Fibroblast of lung (primary cell): Measurements from ENCODE around the gene PTPN21.

Experiments used
- EZH2 ChIP-seq: IDR thresholded peaks from 2 replicates; pipeline ENCODE4 v1.5.1; 2012; ENCODE audit warnings: low read length, control low read depth, mild to moderate bottlenecking; ENCODE audit errors: missing control alignments
- TF ChIP-seq, protein P1 (sequence below), 2 donors: IDR thresholded peaks in 1 of 2; conservative IDR thresholded peaks in 1 of 2; 1 replicate in 1 of 2; 2 replicates in 1 of 2; pipeline ENCODE4 v1.5.1; 2011 to 2012; ENCODE audit warnings: low read length in 2 of 2, control low read depth in 1 of 2, inconsistent platforms in 1 of 2, low read depth in 1 of 2, mild to moderate bottlenecking in 1 of 2

DNA sequence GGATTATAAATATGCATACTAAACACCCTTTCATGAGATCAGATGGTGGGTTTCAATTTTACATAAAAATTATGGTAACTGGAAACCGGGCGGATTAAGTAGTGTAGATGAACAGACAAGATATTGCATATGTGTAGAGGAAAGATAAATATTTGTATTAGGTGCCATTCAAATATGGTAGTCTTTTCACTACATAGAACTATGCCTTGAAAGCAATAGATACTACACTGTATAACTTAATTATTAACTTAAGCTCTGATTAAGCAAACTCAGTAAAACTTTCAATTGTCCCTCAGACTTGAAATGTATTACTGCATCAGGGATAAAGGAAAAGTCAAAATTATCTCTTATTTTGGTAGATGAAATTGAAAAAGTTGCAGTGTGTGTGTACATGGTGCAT is 1.9 kb downstream of the PTPN21 start:
- TF ChIP-seq, protein P1, sequence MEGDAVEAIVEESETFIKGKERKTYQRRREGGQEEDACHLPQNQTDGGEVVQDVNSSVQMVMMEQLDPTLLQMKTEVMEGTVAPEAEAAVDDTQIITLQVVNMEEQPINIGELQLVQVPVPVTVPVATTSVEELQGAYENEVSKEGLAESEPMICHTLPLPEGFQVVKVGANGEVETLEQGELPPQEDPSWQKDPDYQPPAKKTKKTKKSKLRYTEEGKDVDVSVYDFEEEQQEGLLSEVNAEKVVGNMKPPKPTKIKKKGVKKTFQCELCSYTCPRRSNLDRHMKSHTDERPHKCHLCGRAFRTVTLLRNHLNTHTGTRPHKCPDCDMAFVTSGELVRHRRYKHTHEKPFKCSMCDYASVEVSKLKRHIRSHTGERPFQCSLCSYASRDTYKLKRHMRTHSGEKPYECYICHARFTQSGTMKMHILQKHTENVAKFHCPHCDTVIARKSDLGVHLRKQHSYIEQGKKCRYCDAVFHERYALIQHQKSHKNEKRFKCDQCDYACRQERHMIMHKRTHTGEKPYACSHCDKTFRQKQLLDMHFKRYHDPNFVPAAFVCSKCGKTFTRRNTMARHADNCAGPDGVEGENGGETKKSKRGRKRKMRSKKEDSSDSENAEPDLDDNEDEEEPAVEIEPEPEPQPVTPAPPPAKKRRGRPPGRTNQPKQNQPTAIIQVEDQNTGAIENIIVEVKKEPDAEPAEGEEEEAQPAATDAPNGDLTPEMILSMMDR (conservative IDR thresholded peaks at IDR 0.05 in 1 of 2, IDR thresholded peaks at IDR 0.05 in 1 of 2; ENCODE audit: low read depth in 1 of 2, low read length in 2 of 2): no peak
- TF ChIP-seq EZH2: no peak
